BLaER1 (cell line): ENCODE results near the gene METTL9.
"Not testable (repeated sequence)": the region's sequence is repeated elsewhere in the genome, so short reads cannot be mapped to it uniquely, and the experiment has no call there.

ENCODE experiments used
- H3K27ac ChIP-seq: shearing (Covaris generic); formaldehyde crosslinking; 2 replicates; pipeline ENCODE4 v1.8.1; 2022
- H3K27me3 ChIP-seq: shearing (Covaris generic); formaldehyde crosslinking; 2 replicates; pipeline ENCODE4 v1.8.1; 2022
- H3K36me3 ChIP-seq: shearing (Covaris generic); formaldehyde crosslinking; 2 replicates; pipeline ENCODE4 v1.8.1; 2022
- H3K4me1 ChIP-seq: shearing (Covaris generic); formaldehyde crosslinking; 2 replicates; pipeline ENCODE4 v1.8.1; 2022
- H3K4me2 ChIP-seq: shearing (Covaris generic); formaldehyde crosslinking; 2 replicates; pipeline ENCODE4 v1.8.1; 2022
- H3K4me3 ChIP-seq: shearing (Covaris generic); formaldehyde crosslinking; 2 replicates; pipeline ENCODE4 v1.8.1; 2022
- H3K9ac ChIP-seq: shearing (Covaris generic); formaldehyde crosslinking; 2 replicates; pipeline ENCODE4 v1.8.1; 2022
- H3K9me3 ChIP-seq: shearing (Covaris generic); formaldehyde crosslinking; 2 replicates; pipeline ENCODE4 v1.8.1; 2022
- H4K20me1 ChIP-seq: shearing (Covaris generic); formaldehyde crosslinking; 2 replicates; pipeline ENCODE4 v1.8.1; 2022
- Cebpa-rat ChIP-seq: shearing (Covaris generic); IDR thresholded peaks from 2 replicates; pipeline ENCODE4 v1.8.1; 2022

METTL9 gene

DNA sequence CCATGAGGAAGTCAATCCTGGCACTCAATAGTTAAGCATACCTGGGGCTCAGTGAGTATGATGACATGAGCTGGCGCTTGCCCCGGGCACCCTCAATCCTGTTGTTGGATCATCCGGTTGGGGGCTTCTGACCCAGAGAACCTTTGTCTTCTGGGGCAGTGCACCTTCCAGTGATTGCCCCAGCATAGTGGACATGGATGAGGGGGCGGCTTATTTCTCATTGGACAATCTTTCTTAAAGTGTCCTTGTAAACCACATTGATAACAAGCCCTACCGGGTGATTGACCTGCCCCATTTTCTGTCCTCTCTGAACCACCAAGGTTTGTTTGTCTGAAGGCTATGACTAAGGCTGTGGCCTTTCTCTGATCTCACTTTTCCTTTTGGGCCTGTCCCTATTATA lies 34.8 kb downstream of the METTL9 start:
- no peak for TF ChIP-seq Cebpa-rat
- Histone ChIP-seq H3K9me3 (peaks cover 19% of the 10 kb centered on the region), H3K27ac (no peak overlapping the region), H3K4me3 (no peak overlapping the region), H3K27me3 (no peaks in the 10 kb centered on the region), H4K20me1 (0 out of 2 replicates have a peak, but pooled peaks cover 5% of the 10 kb centered on the region), H3K4me1 (0 out of 2 replicates have a peak, but pooled peaks cover 12% of the 10 kb centered on the region), H3K4me2 (no peak overlapping the region), H3K9ac (no peak overlapping the region), H3K36me3 (peaks cover 77% of the 10 kb centered on the region)

GRCh38 chr16:21635694-21636093 lies 36.3 kb downstream of the METTL9 start:
- 0 out of 2 replicates have a peak, but pooled peaks cover 12% of the 10 kb centered on the region for H3K4me1 ChIP-seq
- not testable (repeated sequence) for H3K27me3 ChIP-seq, H3K4me2 ChIP-seq, H3K9ac ChIP-seq, H3K9me3 ChIP-seq, H3K4me3 ChIP-seq, H4K20me1 ChIP-seq, H3K27ac ChIP-seq
- H3K36me3 ChIP-seq, result peaks cover 62% of the 10 kb centered on the region

GRCh38 chr16:21637032-21637968 lies 37.9 kb downstream of the METTL9 start:
- no peak for TF ChIP-seq Cebpa-rat
- Histone ChIP-seq H3K36me3 (peaks cover 54% of the 10 kb centered on the region), H4K20me1 (0 out of 2 replicates have a peak, but pooled peaks cover 5% of the 10 kb centered on the region), H3K9me3 (0 out of 2 replicates have a peak, but pooled peaks cover 5% of the 10 kb centered on the region), H3K9ac (no peak overlapping the region), H3K4me1 (peaks cover 12% of the 10 kb centered on the region; the same call in 1 of the 2 replicates), H3K4me3 (no peak overlapping the region), H3K4me2 (no peak overlapping the region), H3K27me3 (no peaks in the 10 kb centered on the region), H3K27ac (no peak overlapping the region)

DNA sequence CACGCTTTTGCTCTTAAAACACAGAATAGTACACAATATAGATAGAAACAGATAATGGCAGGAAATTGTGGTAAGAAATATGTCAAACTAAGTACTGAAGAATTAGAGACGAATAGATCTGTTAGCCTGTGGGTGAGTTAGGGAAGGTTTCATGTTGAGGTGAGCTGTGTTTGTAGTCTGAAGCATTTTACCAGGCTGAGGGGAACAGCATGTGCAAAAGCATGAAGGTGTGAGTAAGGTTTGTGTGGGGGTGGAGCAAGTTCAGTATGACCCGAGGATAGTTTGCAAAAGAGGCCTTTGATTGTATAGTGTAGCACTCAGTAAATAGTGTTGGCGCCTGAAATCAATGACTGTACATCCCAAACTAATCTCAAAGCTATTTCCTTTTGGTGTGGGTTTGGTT lies 39.2 kb downstream of the METTL9 start:
- Histone ChIP-seq H3K4me1 (peaks cover 22% of the 10 kb centered on the region), H3K27me3 (no peaks in the 10 kb centered on the region), H4K20me1 (0 out of 2 replicates have a peak, but pooled peaks cover 5% of the 10 kb centered on the region), H3K9me3 (0 out of 2 replicates have a peak, but pooled peaks cover 5% of the 10 kb centered on the region), H3K9ac (no peak overlapping the region), H3K4me3 (no peak overlapping the region), H3K4me2 (no peak overlapping the region), H3K27ac (no peak overlapping the region), H3K36me3 (peaks cover 41% of the 10 kb centered on the region)
- no peak for TF ChIP-seq Cebpa-rat

GRCh38 chr16:21639493-21639892 lies 40.1 kb downstream of the METTL9 start:
- Histone ChIP-seq H3K4me1 (peaks cover 31% of the 10 kb centered on the region), H3K4me3 (no peak overlapping the region), H3K9ac (no peak overlapping the region), H3K9me3 (0 out of 2 replicates have a peak, but pooled peaks cover 5% of the 10 kb centered on the region), H3K4me2 (no peak overlapping the region), H3K27ac (no peak overlapping the region), H4K20me1 (0 out of 2 replicates have a peak, but pooled peaks cover 5% of the 10 kb centered on the region), H3K36me3 (peaks cover 32% of the 10 kb centered on the region), H3K27me3 (no peaks in the 10 kb centered on the region)
- TF ChIP-seq Cebpa-rat, result no peak

- H3K4me3 ChIP-seq, result no peak overlapping the region
- no peak overlapping the region for H3K27ac ChIP-seq
- H3K4me1 ChIP-seq, result peaks cover 51% of the 10 kb centered on the region
- no peak overlapping the region for H3K9ac ChIP-seq
- H3K36me3 ChIP-seq, result peaks cover 8% of the 10 kb centered on the region
- TF ChIP-seq Cebpa-rat, result no peak
- H3K27me3 ChIP-seq, result no peaks in the 10 kb centered on the region
- H3K4me2 ChIP-seq, result no peak overlapping the region
- H3K9me3 ChIP-seq, result no peaks in the 10 kb centered on the region
- 0 out of 2 replicates have a peak, but pooled peaks cover 5% of the 10 kb centered on the region for H4K20me1 ChIP-seq
Measured at GRCh38 chr16:21641916-21642315, 42.5 kb downstream of the METTL9 start.

DNA sequence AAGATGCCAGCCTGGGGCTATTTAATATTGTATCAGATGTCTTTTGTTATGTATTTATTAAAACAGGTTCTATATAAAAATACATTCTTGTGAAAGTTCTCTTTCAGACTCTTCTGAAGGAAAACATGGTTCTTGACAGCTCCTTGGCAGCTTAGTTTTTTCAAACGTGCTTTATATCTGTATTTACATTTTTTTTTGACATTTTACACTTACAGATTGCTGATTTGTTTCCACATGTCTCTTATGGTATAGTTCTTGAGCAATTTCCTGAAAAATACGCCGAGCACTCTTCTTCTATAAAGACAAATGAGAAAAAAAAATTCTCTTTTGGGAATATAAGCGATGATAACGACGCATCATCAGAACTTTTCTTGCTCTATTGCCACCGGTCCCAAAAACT lies 43.5 kb downstream of the METTL9 start:
- Histone ChIP-seq H3K27me3 (no peaks in the 10 kb centered on the region), H3K4me1 (peaks cover 56% of the 10 kb centered on the region), H3K4me2 (peak overlapping the region; percentile 35), H3K9me3 (no peaks in the 10 kb centered on the region), H3K27ac (no peak overlapping the region), H3K4me3 (no peak overlapping the region), H3K36me3 (no peaks in the 10 kb centered on the region), H4K20me1 (0 out of 2 replicates have a peak, but pooled peaks cover 5% of the 10 kb centered on the region), H3K9ac (no peak overlapping the region)
- TF ChIP-seq Cebpa-rat, result no peak

- Histone ChIP-seq H3K9ac (no peak overlapping the region), H3K27ac (no peak overlapping the region; the same call in 1 of the 2 replicates), H4K20me1 (0 out of 2 replicates have a peak, but pooled peaks cover under 1% of the 10 kb centered on the region), H3K27me3 (no peaks in the 10 kb centered on the region), H3K36me3 (peaks cover 1% of the 10 kb centered on the region; the same call in 1 of the 2 replicates), H3K4me2 (peak overlapping the region; percentile 73), H3K9me3 (no peaks in the 10 kb centered on the region), H3K4me1 (peaks cover 53% of the 10 kb centered on the region), H3K4me3 (no peak overlapping the region)
- TF ChIP-seq Cebpa-rat, result no peak
Measured at GRCh38 chr16:21643785-21644184, 44.4 kb downstream of the METTL9 start.

DNA sequence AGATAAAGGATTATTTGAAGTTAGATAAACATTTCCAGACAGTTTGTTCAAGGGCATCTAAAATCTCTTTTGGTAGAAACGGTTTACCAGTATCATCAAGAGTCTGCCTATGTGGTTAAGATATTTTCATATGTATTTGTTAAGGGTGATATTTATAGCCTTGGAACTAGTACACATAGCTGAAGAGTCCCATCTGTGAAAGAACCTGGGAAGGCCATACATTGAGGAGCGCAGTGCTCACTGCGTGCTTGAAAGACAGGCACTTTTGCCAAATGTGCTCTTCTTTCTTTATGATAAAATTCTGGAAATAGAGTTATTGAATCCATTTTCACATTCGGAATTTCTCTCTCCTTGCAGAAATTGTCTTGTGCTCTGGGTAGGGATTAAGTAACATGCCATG lies 45.3 kb downstream of the METTL9 start:
- peak overlapping the region; percentile 63 for H3K9ac ChIP-seq
- peak overlapping the region; percentile 79 for H3K27ac ChIP-seq
- H3K4me1 ChIP-seq, result peaks cover 54% of the 10 kb centered on the region
- H3K4me3 ChIP-seq, result peak overlapping the region; percentile 58
- H3K4me2 ChIP-seq, result peak overlapping the region; percentile 73
- TF ChIP-seq Cebpa-rat, result no peak
- no peaks in the 10 kb centered on the region for H4K20me1 ChIP-seq
- H3K36me3 ChIP-seq, result peaks cover 7% of the 10 kb centered on the region
- H3K27me3 ChIP-seq, result no peaks in the 10 kb centered on the region
- no peaks in the 10 kb centered on the region for H3K9me3 ChIP-seq

- Histone ChIP-seq H3K27me3 (no peaks in the 10 kb centered on the region), H3K4me2 (peak overlapping the region; percentile 73), H3K4me3 (peak overlapping the region; percentile 58), H3K9me3 (no peaks in the 10 kb centered on the region), H3K27ac (peak overlapping the region; percentile 79), H3K36me3 (peaks cover 10% of the 10 kb centered on the region), H4K20me1 (no peaks in the 10 kb centered on the region), H3K4me1 (peaks cover 60% of the 10 kb centered on the region), H3K9ac (peak overlapping the region; percentile 63)
- no peak for TF ChIP-seq Cebpa-rat
Measured at GRCh38 chr16:21645261-21645721, 45.9 kb downstream of the METTL9 start.
